D721Med (cell line): ENCODE results near the gene STAB1.

Experiments
- DNase-seq: peaks from one replicate; pipeline ENCODE4 v3.0.0; 2011; ENCODE audit warnings: low spot score; ENCODE audit not compliant: insufficient read length
- FAIRE-seq: peaks from 2 replicates; lab custom pipeline; 2011; peaks lifted over from hg19 to GRCh38; lab: Jason Lieb, UNC
- TF ChIP-seq, protein P1 (sequence below): IDR thresholded peaks from 2 replicates; pipeline ENCODE4 v1.5.1; 2012; ENCODE audit warnings: mild to moderate bottlenecking, control low read depth; ENCODE audit not compliant: insufficient read depth; ENCODE audit errors: missing control alignments

The STAB1 gene

DNA sequence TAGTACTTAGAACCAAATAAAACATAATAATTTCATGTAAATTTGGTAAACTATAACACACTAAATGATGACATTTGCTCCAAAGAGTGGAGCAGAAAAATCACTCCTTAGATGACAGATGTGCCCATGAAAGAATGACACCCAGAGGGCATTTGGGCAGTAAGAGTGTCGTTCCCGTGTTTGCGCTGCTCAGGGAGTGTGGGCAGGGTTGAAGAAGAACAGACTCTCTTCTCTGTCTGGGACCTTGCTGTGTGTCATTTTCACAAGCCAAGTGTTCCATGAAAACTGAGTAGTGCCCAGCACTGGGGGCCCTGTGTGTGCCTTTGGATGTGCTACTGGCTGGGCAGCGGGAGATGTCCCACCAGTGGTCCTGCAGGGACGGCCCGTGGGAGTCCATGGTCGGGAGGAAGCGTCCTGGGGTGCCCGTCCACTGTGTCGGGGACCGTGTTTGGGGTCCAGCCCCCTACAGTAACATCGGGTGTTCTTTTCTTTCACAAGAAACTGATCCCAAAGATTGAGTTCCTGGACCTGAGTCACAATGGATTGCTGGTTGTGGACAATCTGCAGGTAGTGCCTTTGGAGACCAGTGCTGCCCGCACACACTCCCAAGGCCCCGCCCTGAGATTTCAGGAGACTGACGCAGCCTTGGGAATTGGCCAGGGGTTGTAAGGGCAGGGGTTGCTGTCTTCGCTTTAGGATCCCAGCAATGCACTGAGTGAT lies 17.9 kb upstream of the STAB1 start:
- FAIRE-seq (no peak), DNase-seq (no peak)
- TF ChIP-seq, protein P1, sequence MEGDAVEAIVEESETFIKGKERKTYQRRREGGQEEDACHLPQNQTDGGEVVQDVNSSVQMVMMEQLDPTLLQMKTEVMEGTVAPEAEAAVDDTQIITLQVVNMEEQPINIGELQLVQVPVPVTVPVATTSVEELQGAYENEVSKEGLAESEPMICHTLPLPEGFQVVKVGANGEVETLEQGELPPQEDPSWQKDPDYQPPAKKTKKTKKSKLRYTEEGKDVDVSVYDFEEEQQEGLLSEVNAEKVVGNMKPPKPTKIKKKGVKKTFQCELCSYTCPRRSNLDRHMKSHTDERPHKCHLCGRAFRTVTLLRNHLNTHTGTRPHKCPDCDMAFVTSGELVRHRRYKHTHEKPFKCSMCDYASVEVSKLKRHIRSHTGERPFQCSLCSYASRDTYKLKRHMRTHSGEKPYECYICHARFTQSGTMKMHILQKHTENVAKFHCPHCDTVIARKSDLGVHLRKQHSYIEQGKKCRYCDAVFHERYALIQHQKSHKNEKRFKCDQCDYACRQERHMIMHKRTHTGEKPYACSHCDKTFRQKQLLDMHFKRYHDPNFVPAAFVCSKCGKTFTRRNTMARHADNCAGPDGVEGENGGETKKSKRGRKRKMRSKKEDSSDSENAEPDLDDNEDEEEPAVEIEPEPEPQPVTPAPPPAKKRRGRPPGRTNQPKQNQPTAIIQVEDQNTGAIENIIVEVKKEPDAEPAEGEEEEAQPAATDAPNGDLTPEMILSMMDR: no peak

DNA sequence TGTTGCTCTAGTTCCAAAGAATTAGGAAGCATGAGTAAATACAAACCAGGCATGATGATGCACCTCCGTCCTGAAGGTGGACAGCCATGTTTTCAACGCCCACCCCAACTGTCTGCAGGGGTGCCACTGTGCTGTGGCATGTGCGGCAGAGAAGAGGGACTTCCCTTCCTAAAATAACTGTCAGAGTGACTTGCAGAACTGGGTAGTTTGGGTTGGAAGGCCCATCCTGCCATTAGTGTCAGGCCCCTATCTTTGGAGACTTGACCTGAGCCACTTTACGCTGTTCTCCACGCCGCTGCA lies 17.4 kb upstream of the STAB1 start:
- no peak for FAIRE-seq
- no peak for DNase-seq
- TF ChIP-seq, protein P1: no peak

DNA sequence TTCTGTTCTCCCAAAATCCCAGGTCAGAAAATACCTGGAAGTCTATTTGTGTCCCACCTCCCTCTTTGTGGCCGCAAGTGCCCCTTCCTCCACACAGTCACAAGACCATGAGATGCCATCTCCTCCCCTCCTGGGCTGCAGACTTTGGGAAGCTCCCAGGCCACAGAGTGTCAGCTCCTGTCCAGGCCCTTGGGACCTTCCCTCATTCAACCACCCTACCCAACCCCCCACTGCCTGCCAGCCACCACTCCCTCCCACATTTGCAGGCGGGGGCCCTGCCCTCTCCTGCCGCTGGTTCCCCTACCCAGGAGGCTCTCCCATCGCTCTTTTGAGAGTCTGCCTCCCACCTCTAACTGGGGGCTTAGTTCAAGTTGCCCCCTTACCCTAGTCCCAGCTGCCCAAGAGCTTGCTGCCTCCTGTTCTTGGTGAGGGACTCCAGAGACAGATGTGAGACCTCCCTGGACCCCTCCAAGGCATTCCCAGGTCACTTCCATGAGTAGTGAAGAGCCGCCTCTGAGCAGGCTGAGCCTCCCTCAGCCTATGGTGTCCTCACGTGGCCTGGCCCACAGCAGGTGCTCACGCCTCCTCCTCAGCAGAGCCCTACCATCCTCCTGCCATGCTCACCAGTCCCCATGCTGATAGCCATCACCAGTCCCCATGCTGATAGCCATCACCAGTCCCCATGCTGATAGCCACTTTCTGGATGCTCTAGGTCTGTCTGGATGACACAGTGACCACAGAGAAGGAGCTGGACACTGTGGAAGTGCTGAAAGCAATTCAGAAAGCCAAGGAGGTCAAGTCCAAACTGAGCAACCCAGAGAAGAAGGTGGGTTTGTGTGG lies 15.9 kb upstream of the STAB1 start:
- no peak for FAIRE-seq
- TF ChIP-seq, protein P1: no peak
- DNase-seq: no peak

DNA sequence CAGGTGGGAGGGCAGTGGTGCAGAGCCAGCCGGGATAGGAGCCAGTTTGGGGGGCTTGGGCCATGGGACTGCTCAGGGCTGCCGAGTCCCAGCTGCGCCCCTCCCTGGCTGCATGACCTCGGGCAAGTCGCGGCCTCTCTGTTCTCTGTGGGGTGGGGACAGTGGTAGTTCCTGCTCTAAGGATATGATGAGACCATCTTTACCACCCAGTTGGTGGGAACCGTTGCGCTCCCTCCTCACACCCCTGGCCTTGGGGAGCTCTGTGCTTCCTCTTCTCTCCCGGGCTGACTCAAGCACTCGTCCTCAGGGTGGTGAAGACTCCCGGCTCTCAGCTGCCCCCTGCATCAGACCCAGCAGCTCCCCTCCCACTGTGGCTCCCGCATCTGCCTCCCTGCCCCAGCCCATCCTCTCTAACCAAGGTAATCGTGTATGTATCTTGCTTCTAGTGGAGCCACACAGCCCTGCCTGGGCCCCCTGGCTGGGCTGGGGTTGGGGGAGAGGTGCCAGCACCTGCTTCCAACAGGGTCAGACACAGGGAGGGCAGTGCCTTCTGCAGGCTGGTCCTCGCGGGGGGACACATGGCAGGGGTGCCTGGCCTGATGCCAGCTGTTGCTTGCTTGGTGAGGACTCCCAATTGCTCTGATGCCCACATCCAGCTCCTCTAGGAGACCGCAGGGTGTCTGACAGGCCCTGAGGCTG lies 15.1 kb upstream of the STAB1 start:
- DNase-seq: no peak

DNA sequence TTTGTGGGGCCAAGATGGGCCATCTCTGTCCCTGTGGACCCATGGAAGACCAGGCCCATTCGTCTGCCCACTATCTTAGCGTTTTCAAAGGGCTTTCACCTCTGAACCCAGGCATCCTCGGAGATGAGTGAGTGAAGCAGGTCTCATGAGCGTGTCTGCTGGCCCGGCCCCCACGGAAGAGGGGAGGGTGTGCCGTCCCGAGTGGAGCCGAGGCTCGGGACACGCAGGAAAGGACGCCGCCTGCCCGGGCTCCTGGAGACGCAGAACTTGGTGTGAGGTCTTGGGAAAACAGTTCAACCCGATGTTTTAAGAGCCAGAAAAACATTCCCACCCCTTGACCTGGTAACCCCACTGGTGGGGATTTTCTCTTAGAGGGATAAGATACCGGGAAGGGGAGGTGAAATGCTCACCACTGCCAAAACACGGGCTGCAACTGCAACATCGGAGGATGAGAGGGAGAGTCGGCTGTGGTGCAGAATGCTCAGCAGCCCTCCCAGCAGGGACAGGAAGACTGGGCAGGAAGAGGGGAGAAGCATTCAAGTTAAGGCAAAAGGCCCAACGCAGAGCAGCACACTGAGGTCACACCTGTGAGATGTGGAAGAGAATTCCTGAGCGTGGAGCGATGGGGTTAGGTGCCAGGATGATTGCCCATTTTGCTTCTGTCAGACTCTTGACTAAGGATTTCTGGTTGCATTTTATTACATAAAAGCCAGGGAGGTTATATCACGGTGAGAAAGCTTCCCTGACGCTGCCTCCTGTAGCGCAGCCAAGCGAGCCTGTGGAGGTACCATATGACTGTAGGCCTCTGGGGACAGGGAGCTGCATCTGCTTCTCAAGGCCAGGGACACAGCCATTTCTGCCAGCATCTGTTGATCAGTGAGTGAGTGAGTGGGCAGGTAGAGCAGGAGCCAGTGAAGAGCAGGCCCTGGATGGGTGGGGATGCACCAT lies 14.1 kb upstream of the STAB1 start:
- DNase-seq (no peak), FAIRE-seq (no peak)
- TF ChIP-seq, protein P1: no peak

More for the DNA sequence above, 15.1 kb upstream of the STAB1 start:
- no peak for FAIRE-seq
- TF ChIP-seq, protein P1: no peak

DNA sequence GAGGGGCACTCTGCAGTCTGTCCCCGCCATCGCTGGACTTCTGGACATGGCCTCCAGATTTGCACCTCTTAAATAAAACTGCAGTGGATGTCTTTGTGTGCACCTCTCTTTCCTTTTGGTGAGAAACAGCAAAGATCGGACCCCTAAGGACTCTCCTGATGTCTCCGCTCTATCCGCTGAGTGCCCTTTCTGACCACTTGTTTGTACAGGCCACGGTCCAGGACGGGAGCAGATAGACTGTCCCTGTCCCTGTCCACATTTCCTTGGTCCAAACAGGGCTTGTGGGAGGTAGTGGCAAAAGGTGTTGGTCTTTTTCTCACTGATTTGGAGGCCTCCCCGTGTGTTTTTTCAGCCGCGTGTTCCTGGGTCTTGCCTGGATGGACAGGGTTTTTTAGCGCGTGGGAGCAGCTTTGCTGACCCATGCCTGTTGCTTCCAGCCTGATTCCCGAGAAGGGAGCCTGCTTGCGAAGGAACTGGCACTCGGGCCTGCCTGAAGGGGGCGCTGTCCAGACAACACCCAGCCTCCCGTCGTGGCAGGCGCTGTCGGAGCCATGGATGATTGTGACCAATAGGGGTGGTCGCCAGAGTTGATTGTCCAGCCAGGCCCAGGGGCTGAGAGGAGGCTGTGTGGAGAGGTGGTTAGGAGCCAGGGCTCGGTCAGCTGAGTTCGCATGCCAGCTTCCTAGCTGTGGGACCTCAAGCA lies 13.2 kb upstream of the STAB1 start:
- TF ChIP-seq, protein P1: peak; percentile 43
- no peak for DNase-seq
- no peak for FAIRE-seq
